ENCODE results near the gene EXOC3L1. TPM values are rescaled to one million over a fixed set of nuclear protein-coding genes. Genes with fewer than 3 reads are reported as not detected.
A peak's percentile ranks its signal among the peaks of the same experiment; 100 is the strongest.

EXOC3L1 gene
- polyA plus RNA-seq, 6 donors from 2014 or later, result 0.12 to 0.19 (median 0.15) TPM; not detected in 3

DNA sequence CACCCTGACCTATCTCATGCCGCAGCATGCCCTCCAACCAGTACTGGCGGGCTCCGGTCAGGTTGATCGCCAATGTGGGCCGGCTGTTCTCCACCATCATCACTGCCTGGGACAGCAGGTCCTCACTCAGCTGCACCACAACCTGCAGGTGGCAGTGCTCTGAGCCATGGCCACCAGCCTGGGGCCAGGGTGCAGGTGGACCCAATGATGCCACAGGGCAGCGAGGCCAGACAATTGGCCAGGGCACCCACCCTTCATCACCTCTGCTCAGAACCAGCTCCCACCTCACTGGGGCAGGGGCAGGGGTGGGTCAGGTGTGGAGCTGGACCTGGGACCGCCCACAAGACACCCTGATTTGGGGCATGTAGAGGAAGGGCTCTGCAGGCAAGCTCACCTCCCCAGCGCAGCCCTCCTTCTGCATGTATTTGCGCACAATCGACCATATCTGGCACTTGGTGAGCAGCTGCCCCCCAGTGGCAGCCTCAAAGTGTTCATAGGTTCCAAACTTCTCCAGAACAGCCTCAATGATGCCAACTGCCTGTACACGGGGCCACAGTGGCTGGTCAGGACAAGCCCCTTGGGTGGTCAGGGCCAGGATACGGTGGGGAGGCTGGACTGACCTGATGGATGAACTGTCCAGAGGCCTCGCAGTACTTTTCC, 10.4 kb downstream of the EXOC3L1 start:
- H3K36me3 Mint-ChIP-seq, result no peaks in the 10 kb centered on the region
- ATAC-seq (ENCODE audit: low read depth in 2 of 2), result no peak
- H3K9me3 Mint-ChIP-seq, result no peaks in the 10 kb centered on the region
- H3K4me1 Mint-ChIP-seq, result peaks cover 4 to 19% (median 6%) of the 10 kb centered on the region in 3 donors
- peak overlapping the region in 2 of 8 donors; percentile 16 to 76 for H3K4me3 Mint-ChIP-seq
- DNase-seq, result no peak
- no peak overlapping the region for H3K27ac Mint-ChIP-seq
- peaks cover 29 to 43% (median 39%) of the 10 kb centered on the region in 3 donors for H3K27me3 Mint-ChIP-seq

DNA sequence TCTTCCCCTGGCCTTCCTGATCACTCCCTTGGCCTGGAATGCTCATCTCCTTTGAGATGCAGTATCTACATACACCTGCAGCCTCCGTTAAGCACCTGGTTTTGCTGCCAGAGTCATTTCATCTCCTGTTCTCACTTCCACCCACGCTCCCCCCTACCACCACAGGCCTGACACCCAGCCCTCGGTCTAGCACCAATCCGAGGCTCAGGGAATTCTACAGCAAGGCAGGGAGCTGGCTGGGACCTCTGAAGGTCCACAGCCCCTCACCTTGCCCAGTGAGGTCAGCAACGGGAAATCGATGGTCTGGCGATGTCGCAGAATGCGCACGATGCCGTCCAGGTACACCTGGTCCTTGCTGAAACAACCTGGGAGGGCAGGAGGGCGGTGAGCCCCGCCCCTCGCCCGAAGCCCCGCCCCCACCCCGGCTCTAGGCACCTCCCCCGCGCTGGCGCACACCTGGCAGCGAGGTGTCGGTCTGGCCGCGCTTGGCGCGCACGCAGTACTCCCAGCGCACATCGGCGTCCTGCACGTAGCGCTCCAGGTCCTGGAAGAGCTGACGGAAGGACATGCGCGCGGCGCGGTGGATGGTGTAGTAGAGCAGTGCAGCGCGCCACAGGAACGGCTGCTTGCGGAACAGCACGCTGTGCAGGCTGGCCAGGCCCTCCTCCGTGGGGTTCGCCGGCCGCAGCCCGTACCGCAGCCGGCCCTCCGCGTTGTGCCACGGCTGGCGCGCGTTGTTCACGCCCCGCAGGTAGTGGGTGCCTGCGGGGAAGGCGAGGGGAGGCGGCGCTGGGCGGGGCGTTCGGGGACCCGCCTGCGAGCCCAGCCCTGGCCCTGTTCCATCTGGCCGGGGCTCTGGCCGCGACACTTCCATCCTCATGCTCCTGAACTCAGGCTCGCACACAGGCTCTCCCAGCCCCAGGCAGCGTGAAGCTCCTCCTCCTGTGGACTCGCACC, 11.9 kb downstream of the EXOC3L1 start:
- ATAC-seq (ENCODE audit: low read depth in 2 of 2), result peak; percentile 53 to 56
- H3K27me3 Mint-ChIP-seq, result peaks cover 40 to 56% (median 50%) of the 10 kb centered on the region in 3 donors
- H3K27ac Mint-ChIP-seq, result no peak overlapping the region
- no peak for DNase-seq
- no peaks in the 10 kb centered on the region for H3K9me3 Mint-ChIP-seq
- H3K4me3 Mint-ChIP-seq, result peak overlapping the region; percentile 24 to 82 (median 66)
- no peaks in the 10 kb centered on the region for H3K36me3 Mint-ChIP-seq
- peaks cover 15 to 31% (median 18%) of the 10 kb centered on the region in 3 donors for H3K4me1 Mint-ChIP-seq

GRCh38 chr16:67176662-67177061, 13.3 kb downstream of the EXOC3L1 start:
- no peaks in the 10 kb centered on the region for H3K9me3 Mint-ChIP-seq
- DNase-seq (no peak), ATAC-seq (ENCODE audit: low read depth in 2 of 2) (no peak)
- H3K27me3 Mint-ChIP-seq, result peaks cover 45 to 70% (median 61%) of the 10 kb centered on the region in 3 donors
- H3K27ac Mint-ChIP-seq, result no peak overlapping the region
- H3K36me3 Mint-ChIP-seq, result peaks cover 0 to 5% of the 10 kb centered on the region in 2 donors
- peaks cover 19 to 33% (median 19%) of the 10 kb centered on the region in 3 donors for H3K4me1 Mint-ChIP-seq
- peak overlapping the region in 3 of 8 donors; percentile 26 to 64 (median 63) for H3K4me3 Mint-ChIP-seq

DNA sequence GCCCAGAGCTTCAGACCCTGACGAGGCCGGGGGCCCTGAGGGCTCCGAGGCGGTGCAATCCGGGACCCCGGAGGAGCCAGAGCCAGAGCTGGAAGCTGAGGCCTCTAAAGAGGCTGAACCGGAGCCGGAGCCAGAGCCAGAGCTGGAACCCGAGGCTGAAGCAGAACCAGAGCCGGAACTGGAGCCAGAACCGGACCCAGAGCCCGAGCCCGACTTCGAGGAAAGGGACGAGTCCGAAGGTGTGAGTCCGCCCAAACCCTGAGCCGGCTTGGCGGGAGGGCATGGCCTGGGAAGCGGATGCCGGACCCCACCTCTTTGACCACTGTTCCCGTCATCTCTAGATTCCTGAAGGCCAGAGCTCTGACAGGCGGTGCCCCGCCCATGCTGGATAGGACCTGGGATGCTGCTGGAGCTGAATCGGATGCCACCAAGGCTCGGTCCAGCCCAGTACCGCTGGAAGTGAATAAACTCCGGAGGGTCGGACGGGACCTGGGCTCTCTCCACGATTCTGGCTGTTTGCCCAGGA, 15.2 kb downstream of the EXOC3L1 start:
- no peak for ATAC-seq (ENCODE audit: low read depth in 2 of 2)
- Mint-ChIP-seq H3K4me1 (peaks cover 25 to 39% (median 31%) of the 10 kb centered on the region in 3 donors), H3K9me3 (peaks cover 0 to 1% (median 0%) of the 10 kb centered on the region in 7 donors), H3K27ac (no peak overlapping the region), H3K36me3 (peaks cover 0 to 14% of the 10 kb centered on the region in 2 donors), H3K27me3 (peaks cover 58 to 85% (median 78%) of the 10 kb centered on the region in 3 donors), H3K4me3 (peak overlapping the region in 6 of 8 donors; percentile 21 to 89 (median 75))
- DNase-seq, result no peak

- Mint-ChIP-seq H3K4me3 (peak overlapping the region; percentile 60 to 91 (median 87)), H3K27ac (peak overlapping the region in 2 of 6 donors; percentile 83 to 92), H3K4me1 (peaks cover 28 to 43% (median 33%) of the 10 kb centered on the region in 3 donors), H3K36me3 (peaks cover 0 to 14% of the 10 kb centered on the region in 2 donors), H3K27me3 (peaks cover 62 to 85% (median 81%) of the 10 kb centered on the region in 3 donors), H3K9me3 (peaks cover 0 to 1% (median 0%) of the 10 kb centered on the region in 7 donors)
- ATAC-seq (ENCODE audit: low read depth in 2 of 2) (peak; percentile 73 to 78), DNase-seq (peak; percentile 53)
These were observed 15.9 kb downstream of the EXOC3L1 start for GRCh38 chr16:67173808-67174705.

- Mint-ChIP-seq H3K36me3 (peaks cover 0 to 14% of the 10 kb centered on the region in 2 donors), H3K27me3 (peaks cover 61 to 86% (median 81%) of the 10 kb centered on the region in 3 donors), H3K9me3 (peaks cover 0 to 1% (median 0%) of the 10 kb centered on the region in 7 donors), H3K27ac (peak overlapping the region in 2 of 6 donors; percentile 80 to 83), H3K4me3 (peak overlapping the region; percentile 60 to 91 (median 87)), H3K4me1 (peaks cover 23 to 38% (median 32%) of the 10 kb centered on the region in 3 donors)
- ATAC-seq (ENCODE audit: low read depth in 2 of 2) (no peak), DNase-seq (no peak)
These were observed 16.6 kb downstream of the EXOC3L1 start for GRCh38 chr16:67173323-67173722.

GRCh38 chr16:67170949-67171649, 18.8 kb downstream of the EXOC3L1 start:
- Mint-ChIP-seq H3K9me3 (peaks cover 0 to 1% (median 0%) of the 10 kb centered on the region in 7 donors), H3K27ac (no peak overlapping the region), H3K4me3 (peak overlapping the region; percentile 23 to 72 (median 64)), H3K4me1 (peaks cover 29 to 35% (median 31%) of the 10 kb centered on the region in 3 donors), H3K36me3 (peaks cover 0 to 18% of the 10 kb centered on the region in 2 donors), H3K27me3 (peaks cover 52 to 91% (median 81%) of the 10 kb centered on the region in 3 donors)
- DNase-seq (no peak), ATAC-seq (ENCODE audit: low read depth in 2 of 2) (no peak)

DNA sequence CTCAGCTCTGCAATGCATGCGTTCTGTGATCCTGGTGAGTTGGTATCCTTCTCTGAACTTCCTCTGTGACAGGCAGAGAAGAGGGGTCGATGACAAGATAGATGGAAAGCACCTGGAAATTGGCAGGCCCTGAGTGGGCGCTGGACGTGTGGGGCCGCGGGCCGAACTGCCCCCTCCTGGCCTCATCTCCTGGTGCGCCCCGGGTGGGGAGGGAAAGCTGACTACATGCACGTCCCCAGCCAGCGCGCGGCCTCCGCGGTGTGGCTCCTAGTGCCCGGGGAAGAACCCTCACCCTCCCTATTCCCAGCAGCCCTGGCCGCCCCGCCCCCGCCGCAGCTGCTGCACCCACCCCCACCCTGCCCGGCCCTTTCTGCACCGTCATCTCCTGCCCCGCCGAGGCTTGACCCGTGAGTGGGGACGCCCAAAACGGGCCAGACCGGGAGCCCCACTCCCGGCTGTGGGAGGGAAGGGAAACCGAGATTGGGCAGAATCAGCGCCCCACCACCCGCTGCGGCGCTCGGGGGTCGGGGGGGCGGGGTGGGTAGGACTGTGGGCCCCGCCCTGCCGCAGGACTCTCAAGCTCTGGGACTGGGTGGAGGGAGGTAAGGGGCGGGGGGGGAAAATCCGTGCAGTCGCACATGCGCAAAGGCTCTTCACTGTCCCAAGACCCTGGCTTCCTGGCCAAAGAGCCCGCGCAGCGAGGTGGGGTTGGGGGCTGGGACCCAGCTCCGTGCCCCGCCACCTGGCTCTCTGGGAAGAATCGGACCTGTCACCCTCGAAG, 19.6 kb downstream of the EXOC3L1 start, which contains the start of gene NOL3:
Gene NOL3, plus strand, starts transcription at position 371 of the 781 bp plus-strand sequence.
- ATAC-seq (ENCODE audit: low read depth in 2 of 2) (no peak), DNase-seq (no peak)
- peak within 1 kb of the TSS; percentile 38 to 84 (median 71) for H3K4me3 Mint-ChIP-seq
- H3K4me1 Mint-ChIP-seq, result peaks cover 26 to 38% (median 34%) of the 10 kb centered on the region in 3 donors
- peaks cover 0 to 1% (median 0%) of the 10 kb centered on the region in 7 donors for H3K9me3 Mint-ChIP-seq
- peaks cover 0 to 18% of the 10 kb centered on the region in 2 donors for H3K36me3 Mint-ChIP-seq
- H3K27ac Mint-ChIP-seq, result peak within 1 kb of the TSS in 1 of 6 donors; percentile 54
- H3K27me3 Mint-ChIP-seq, result peaks cover 50 to 90% (median 77%) of the 10 kb centered on the region in 3 donors

DNA sequence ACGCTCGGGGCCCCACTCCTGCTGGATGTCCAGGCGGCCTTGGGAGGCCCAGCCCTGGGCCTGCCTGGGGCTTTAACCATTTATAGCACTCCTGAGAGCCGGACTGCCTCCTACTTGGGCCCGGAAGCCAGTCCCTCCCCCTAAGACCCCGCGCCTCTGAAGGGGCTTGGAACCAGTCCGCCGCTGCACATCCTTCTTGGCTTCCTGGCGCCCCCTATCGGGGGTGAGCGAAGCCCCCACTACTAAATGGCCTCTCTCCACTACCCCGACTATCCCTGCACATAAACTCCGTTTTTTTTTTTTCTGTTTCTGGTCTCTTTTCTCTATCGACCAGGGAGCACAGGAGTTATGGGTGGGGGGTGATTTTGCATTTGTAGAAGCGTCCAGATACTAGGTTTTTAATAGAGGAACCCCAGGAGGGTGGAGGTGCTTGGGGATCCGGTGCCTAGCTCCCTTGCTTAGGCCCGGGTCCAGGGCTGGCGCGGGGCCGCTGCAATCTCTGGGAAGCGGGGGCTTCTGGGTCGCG, 20.2 kb downstream of the EXOC3L1 start:
- peaks cover 51 to 93% (median 82%) of the 10 kb centered on the region in 3 donors for H3K27me3 Mint-ChIP-seq
- peaks cover 30 to 44% (median 41%) of the 10 kb centered on the region in 3 donors for H3K4me1 Mint-ChIP-seq
- ATAC-seq (ENCODE audit: low read depth in 2 of 2) (no peak), DNase-seq (no peak)
- peak overlapping the region; percentile 26 to 84 (median 69) for H3K4me3 Mint-ChIP-seq
- H3K27ac Mint-ChIP-seq, result no peak overlapping the region
- peaks cover 0 to 18% of the 10 kb centered on the region in 2 donors for H3K36me3 Mint-ChIP-seq
- H3K9me3 Mint-ChIP-seq, result peaks cover 0 to 1% (median 0%) of the 10 kb centered on the region in 7 donors

DNA sequence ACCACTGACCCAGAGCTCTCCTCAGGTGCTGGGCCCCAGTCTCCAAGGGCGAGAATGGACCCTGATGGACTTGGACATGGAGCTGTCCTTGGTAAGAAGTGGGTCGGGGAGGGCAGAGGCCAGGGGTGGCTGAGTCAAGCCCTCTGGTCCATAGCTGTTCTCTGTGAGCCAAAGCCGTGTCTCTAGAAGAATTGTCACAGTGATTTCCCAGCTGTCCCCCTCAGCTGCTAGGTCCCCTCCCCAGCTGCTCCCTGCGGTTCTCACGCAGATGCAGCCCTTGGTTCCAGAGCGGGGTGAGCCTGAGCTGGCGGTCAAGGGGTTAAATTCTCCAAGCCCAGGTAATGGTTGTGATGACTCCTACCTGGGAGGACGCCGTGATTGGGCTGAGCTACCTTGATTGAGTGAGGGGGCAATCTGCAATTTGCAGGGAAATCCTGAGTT, 20.9 kb downstream of the EXOC3L1 start:
- H3K27ac Mint-ChIP-seq, result peak overlapping the region in 1 of 6 donors; percentile 54
- peak overlapping the region in 5 of 8 donors; percentile 7 to 54 (median 38) for H3K4me3 Mint-ChIP-seq
- peaks cover 49 to 90% (median 84%) of the 10 kb centered on the region in 3 donors for H3K27me3 Mint-ChIP-seq

More for the DNA sequence above, 20.9 kb downstream of the EXOC3L1 start:
- peaks cover 0 to 18% of the 10 kb centered on the region in 2 donors for H3K36me3 Mint-ChIP-seq
- no peak for DNase-seq
- peaks cover 0 to 1% (median 0%) of the 10 kb centered on the region in 7 donors for H3K9me3 Mint-ChIP-seq
- ATAC-seq (ENCODE audit: low read depth in 2 of 2), result no peak
- peaks cover 32 to 46% (median 41%) of the 10 kb centered on the region in 3 donors for H3K4me1 Mint-ChIP-seq

Measured in naive B cell (primary cell).